ENCODE measurements around the gene OSMR. TPM values are rescaled to one million over a fixed set of nuclear protein-coding genes. Genes with fewer than 3 reads are reported as not detected.

OSMR gene
- total and polyA plus RNA-seq, 12 donors, result 3.9 to 33.4 (median 8.3) TPM

DNA sequence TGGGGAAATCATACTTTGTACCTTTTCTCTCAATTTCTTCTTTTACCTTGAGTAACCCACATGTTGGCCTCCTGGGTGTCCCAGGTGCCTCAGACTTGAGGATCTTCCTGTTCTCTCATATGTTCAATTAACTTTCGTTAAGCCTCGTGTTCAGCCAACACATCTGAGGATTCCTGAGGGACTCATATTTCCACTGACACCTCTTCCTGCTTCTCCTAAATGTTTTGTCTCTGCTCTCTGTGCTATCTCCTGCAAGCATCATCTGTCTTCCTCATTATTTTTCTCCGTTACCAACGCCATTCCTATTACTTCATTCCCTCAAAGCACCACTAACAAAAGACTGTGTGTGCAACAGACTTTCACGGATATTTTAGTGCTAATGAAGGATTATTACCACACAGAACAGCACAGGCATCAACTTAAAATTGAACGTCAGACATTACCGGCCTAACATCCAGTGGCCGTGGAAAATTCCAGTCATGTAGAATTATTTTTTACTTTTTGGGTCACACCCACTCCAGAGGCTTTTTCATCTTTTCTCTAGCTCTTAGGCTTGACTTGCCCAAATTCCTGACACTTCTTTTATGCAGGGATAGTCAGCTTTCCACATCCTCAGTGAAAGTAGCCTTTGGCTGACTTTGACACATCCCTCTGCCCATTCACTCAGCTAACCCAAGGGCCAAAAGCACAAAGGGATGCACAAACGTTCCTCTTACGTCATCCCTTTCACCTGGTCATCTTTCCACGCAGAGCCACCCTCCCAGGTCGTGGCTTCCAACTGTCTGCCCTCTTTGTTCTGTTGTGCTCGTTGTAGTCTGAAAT, 46.0 kb upstream of the OSMR start:
- peak in 1 of 8 donors; percentile 9 for ATAC-seq
- Histone ChIP-seq H3K4me1 (peaks cover 5 to 48% (median 25%) of the 10 kb centered on the region in 9 donors), H3K4me3 (no peak overlapping the region), H3K36me3 (no peaks in the 10 kb centered on the region), H3K9me3 (no peaks in the 10 kb centered on the region), H3K27me3 (no peaks in the 10 kb centered on the region), H3K27ac (peak overlapping the region in 1 of 10 donors; percentile 38)
- DNase-seq, result no peak
- intact Hi-C loops (cut with DNase I), result loop anchor here in 4 of 10 donors (10.0 kb wide), 3 partner anchors 125 to 595 kb away; partner anchors contain the start of gene LIFR (in 2 of the 4)
- WGBS, 2 donors, result 63 to 75% methylated on average over 13 of the region's 13 CpGs
- TF ChIP-seq, protein P1, sequence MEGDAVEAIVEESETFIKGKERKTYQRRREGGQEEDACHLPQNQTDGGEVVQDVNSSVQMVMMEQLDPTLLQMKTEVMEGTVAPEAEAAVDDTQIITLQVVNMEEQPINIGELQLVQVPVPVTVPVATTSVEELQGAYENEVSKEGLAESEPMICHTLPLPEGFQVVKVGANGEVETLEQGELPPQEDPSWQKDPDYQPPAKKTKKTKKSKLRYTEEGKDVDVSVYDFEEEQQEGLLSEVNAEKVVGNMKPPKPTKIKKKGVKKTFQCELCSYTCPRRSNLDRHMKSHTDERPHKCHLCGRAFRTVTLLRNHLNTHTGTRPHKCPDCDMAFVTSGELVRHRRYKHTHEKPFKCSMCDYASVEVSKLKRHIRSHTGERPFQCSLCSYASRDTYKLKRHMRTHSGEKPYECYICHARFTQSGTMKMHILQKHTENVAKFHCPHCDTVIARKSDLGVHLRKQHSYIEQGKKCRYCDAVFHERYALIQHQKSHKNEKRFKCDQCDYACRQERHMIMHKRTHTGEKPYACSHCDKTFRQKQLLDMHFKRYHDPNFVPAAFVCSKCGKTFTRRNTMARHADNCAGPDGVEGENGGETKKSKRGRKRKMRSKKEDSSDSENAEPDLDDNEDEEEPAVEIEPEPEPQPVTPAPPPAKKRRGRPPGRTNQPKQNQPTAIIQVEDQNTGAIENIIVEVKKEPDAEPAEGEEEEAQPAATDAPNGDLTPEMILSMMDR (IDR thresholded peaks at IDR 0.05), result no peak

DNA sequence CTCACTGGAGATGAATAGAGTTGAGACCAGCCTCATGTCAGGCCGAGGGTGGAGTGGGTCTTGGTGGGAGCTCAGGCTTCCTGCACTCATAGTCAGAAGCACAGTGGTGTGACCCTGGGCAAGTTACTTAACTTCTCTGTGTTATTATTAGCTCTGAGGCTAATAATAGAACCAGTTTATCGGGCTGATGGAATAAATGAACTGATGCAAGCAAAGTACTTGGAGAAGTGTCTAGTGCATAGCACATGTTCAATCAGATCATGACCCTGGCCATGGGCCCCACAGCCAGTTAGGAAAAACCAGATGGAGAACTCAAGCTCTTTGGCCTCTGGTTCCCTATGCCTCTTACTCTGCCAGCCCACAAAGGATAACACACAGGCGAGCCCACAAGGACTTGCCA, 45.3 kb upstream of the OSMR start:
- Histone ChIP-seq H3K27me3 (no peaks in the 10 kb centered on the region), H3K27ac (peak overlapping the region in 1 of 10 donors; percentile 38), H3K36me3 (no peaks in the 10 kb centered on the region), H3K4me1 (peaks cover 5 to 41% (median 24%) of the 10 kb centered on the region in 9 donors), H3K9me3 (no peaks in the 10 kb centered on the region), H3K4me3 (no peak overlapping the region)
- DNase-seq, result peak in 1 of 2 donors; percentile 30
- intact Hi-C loops (cut with DNase I), result loop anchor here in 4 of 10 donors (10.0 kb wide), 3 partner anchors 126 to 596 kb away; partner anchors contain the start of gene LIFR (in 2 of the 4)
- TF ChIP-seq, protein P1 (IDR thresholded peaks at IDR 0.05), result no peak
- ATAC-seq, result peak in 7 of 8 donors; percentile 38 to 84 (median 52)
- WGBS, 2 donors, result 48% methylated on average over 3 of the region's 3 CpGs

DNA sequence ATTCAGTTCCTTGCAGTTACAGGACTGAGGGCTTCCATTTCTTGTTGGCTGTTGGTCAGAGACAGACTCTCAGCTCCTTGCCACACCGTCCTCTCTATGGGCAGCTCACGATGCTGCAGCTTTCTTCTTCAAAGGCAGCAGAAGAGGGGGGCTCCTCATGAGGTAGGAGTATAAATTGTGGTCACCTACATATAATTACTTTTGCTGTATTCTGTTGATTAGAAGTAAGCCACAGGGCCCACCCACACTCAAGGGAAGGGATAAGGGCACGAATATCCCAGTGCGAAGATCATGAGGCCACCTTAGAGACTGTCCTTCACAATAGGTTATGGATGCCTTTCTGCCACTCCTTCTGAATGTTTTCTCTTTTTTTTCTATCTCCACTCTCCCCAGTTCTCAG, 43.7 kb upstream of the OSMR start:
- H3K27me3 ChIP-seq, result no peaks in the 10 kb centered on the region
- peaks cover 5 to 41% (median 23%) of the 10 kb centered on the region in 9 donors for H3K4me1 ChIP-seq
- no peak for DNase-seq
- H3K9me3 ChIP-seq, result no peaks in the 10 kb centered on the region
- intact Hi-C loops (cut with DNase I), result loop anchor here in 4 of 10 donors (10.0 kb wide), 3 partner anchors 127 to 597 kb away; partner anchors contain the start of gene LIFR (in 2 of the 4)
- H3K36me3 ChIP-seq, result no peaks in the 10 kb centered on the region
- 98% methylated on average over 4 of the region's 4 CpGs for WGBS, 2 donors
- H3K27ac ChIP-seq, result no peak overlapping the region
- TF ChIP-seq, protein P1 (IDR thresholded peaks at IDR 0.05), result no peak
- ATAC-seq, result no peak
- no peak overlapping the region for H3K4me3 ChIP-seq

DNA sequence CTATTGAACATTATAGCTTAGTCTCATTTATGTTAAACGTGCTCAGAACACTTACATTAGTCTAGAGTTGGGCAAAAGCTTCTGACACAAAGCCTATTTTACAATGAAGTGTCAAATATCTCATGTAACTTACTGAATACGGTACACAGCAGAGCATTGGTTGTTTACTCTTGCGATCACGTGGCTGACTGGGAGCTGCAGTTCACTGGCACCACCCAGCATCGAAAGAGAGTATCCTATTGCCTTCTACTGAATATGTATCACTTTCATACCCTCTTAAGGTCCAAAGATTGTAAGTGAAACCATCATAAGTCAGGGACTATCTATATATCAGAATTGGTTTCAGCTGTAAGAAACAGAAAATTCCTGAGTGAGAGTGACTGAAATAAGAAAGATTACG, 42.6 kb upstream of the OSMR start:
- Histone ChIP-seq H3K4me1 (peaks cover 5 to 51% (median 34%) of the 10 kb centered on the region in 9 donors), H3K27me3 (no peaks in the 10 kb centered on the region), H3K4me3 (no peak overlapping the region), H3K36me3 (no peaks in the 10 kb centered on the region), H3K27ac (no peak overlapping the region), H3K9me3 (no peaks in the 10 kb centered on the region)
- ATAC-seq (no peak), DNase-seq (no peak)
- TF ChIP-seq, protein P1 (IDR thresholded peaks at IDR 0.05), result no peak
- WGBS, 2 donors, result 97% methylated on average over 6 of the region's 6 CpGs
- intact Hi-C loops (cut with DNase I), result loop anchor here in 4 of 10 donors (10.0 kb wide), 3 partner anchors 128 to 598 kb away; partner anchors contain the start of gene LIFR (in 2 of the 4)

All from heart right ventricle (tissue), 16 donors.